K562 (cell line): ENCODE measurements around the gene ATG7. TPM values are rescaled to one million over a fixed set of nuclear protein-coding genes. Genes with fewer than 3 reads are reported as not detected.

Experiments
- ATAC-seq: fragments of 200-7000 bp; cut with Tn5 transposase; 3 replicates; pipeline ENCODE4 v1.9.1; 2020; ENCODE audit warnings: moderate library complexity
- BruUV-seq: library from RNA; stranded (reverse); fragments of 400-500 nt; replicated peaks from 2 replicates; lab custom pipeline; 2021; lab: Mats Ljungman, UMichigan
- CTCF ChIA-PET: fragments of 300-600 bp; formaldehyde crosslinking; extraction: SDS; loops from one replicate; lab custom pipeline; 2021; ENCODE audit warnings: low intra/inter-chr PET ratio; lab: Yijun Ruan, JAX
- POLR2A ChIA-PET: fragments of 300-600, 350-650 bp; sonication (Branson Sonifier 250); formaldehyde crosslinking; extraction: SDS; loops from one replicate; lab custom pipeline; 2021; ENCODE audit warnings: antibody characterized with exemption, inconsistent platforms; lab: Yijun Ruan, JAX
- DNase-seq, 4 experiments: peaks; one replicate each; pipeline versions ENCODE4 v3.0.0 to v3.0.0-alpha.2; 2011 to 2018; ENCODE audit warnings: low spot score in 3 of 4, mixed read lengths in 3 of 4; ENCODE audit errors: extremely low read depth in 1 of 4
- FAIRE-seq: peaks from 2 replicates; lab custom pipeline; 2011; peaks lifted over from hg19 to GRCh38; lab: Jason Lieb, UNC
- H2AFZ ChIP-seq: 2 replicates; pipeline ENCODE4 v1.6.0; 2011; ENCODE audit warnings: low read depth, low read length, control low read depth, inconsistent platforms
- H3K27ac ChIP-seq: fragments of 200-600 bp; 3 replicates; pipeline ENCODE4 v1.8.0; 2011; ENCODE audit warnings: low read depth, mild to moderate bottlenecking, control low read depth, inconsistent platforms, low read length, moderate library complexity, mixed read lengths; ENCODE audit errors: extremely low read depth
- H3K27me3 ChIP-seq, 2 experiments: fragments of 300-600 bp in 1 of 2; 2 replicates in 1 of 2; 3 replicates in 1 of 2; pipeline versions ENCODE4 v1.6.0 to v1.8.0; 2011; ENCODE audit warnings: inconsistent platforms in 2 of 2, low read length in 2 of 2, mild to moderate bottlenecking in 1 of 2, mixed read lengths in 1 of 2, moderate library complexity in 1 of 2; ENCODE audit not compliant: control insufficient read depth in 2 of 2, insufficient read depth in 2 of 2
- H3K36me3 ChIP-seq: fragments of 300-600 bp; 3 replicates; pipeline ENCODE4 v1.8.0; 2011; ENCODE audit warnings: mild to moderate bottlenecking, low read length, inconsistent platforms; ENCODE audit not compliant: control insufficient read depth, insufficient read depth
- H3K4me1 ChIP-seq, 2 experiments: fragments of 200-600 bp in 1 of 2; replicated peaks in 1 of 2; 2 replicates in 1 of 2; 3 replicates in 1 of 2; pipeline versions ENCODE4 v1.5.1 to v1.8.0; 2011; ENCODE audit warnings: inconsistent platforms in 2 of 2, low read length in 2 of 2, mild to moderate bottlenecking in 1 of 2, mixed read lengths in 1 of 2, moderate library complexity in 1 of 2; ENCODE audit not compliant: control insufficient read depth in 2 of 2, insufficient read depth in 2 of 2
- H3K4me2 ChIP-seq: 2 replicates; pipeline ENCODE4 v1.6.1; 2011; ENCODE audit warnings: low read length, control low read depth, inconsistent platforms, mixed read lengths; ENCODE audit not compliant: insufficient read depth
- H3K4me3 ChIP-seq: fragments of 200-600 bp; sonication (generic), shearing (Covaris generic); 2 replicates; pipeline ENCODE4 v1.5.1; 2016; ENCODE audit warnings: control low read depth, inconsistent platforms
- H3K79me2 ChIP-seq: fragments of 200-600 bp; 3 replicates; pipeline ENCODE4 v1.8.0; 2011; ENCODE audit warnings: low read length, inconsistent platforms; ENCODE audit not compliant: control insufficient read depth, insufficient read depth
- H3K9ac ChIP-seq, 2 experiments: 2 replicates each; pipeline versions ENCODE4 v1.6.0 to v1.6.1; 2011; ENCODE audit warnings: low read depth in 2 of 2, low read length in 2 of 2, control low read depth in 1 of 2, inconsistent platforms in 1 of 2, mild to moderate bottlenecking in 1 of 2, mixed read lengths in 1 of 2; ENCODE audit not compliant: insufficient read depth in 1 of 2
- H3K9me1 ChIP-seq: one replicate; pipeline ENCODE4 v1.6.0; 2011; ENCODE audit warnings: inconsistent platforms, mild to moderate bottlenecking, low read length, moderate library complexity; ENCODE audit not compliant: control insufficient read depth, insufficient read depth
- H3K9me3 ChIP-seq: replicated peaks from 2 replicates; pipeline ENCODE4 v1.5.1; 2011; ENCODE audit warnings: low read depth, low read length, inconsistent platforms; ENCODE audit not compliant: control insufficient read depth, insufficient read depth
- H4K20me1 ChIP-seq: replicated peaks from 2 replicates; pipeline ENCODE4 v1.6.1; 2011; ENCODE audit warnings: low read length, inconsistent platforms, mixed read lengths; ENCODE audit not compliant: control insufficient read depth, insufficient read depth
- GTF2B ChIP-seq: IDR thresholded peaks from 2 replicates; pipeline ENCODE4 v1.6.1; 2011; ENCODE audit not compliant: insufficient read length; ENCODE audit errors: extremely low read depth
- POLR2B ChIP-seq: fragments of 450-650 bp; IDR thresholded peaks from 2 replicates; pipeline ENCODE4 v1.6.1; 2018; ENCODE audit warnings: low read depth; ENCODE audit not compliant: partially characterized antibody
- POLR2G ChIP-seq: fragments of 200-400 bp; formaldehyde crosslinking; IDR thresholded peaks from 2 replicates; pipeline ENCODE4 v1.6.1; 2017; ENCODE audit warnings: low read depth, mild to moderate bottlenecking, antibody characterized with exemption, low read length, moderate library complexity
- PURB ChIP-seq: sonication (generic); formaldehyde crosslinking; IDR thresholded peaks from 2 replicates; pipeline ENCODE4 v1.9.0; 2021; ENCODE audit warnings: low read depth, mild to moderate bottlenecking, missing genetic modification reagents
- RBM22 ChIP-seq: fragments of 200-400 bp; formaldehyde crosslinking; IDR thresholded peaks from 2 replicates; pipeline ENCODE4 v1.6.1; 2018; ENCODE audit warnings: low read length, low read depth; ENCODE audit not compliant: poor library complexity, severe bottlenecking
- ZZZ3 ChIP-seq: fragments of 450-650 bp; IDR thresholded peaks from 2 replicates; pipeline ENCODE4 v1.6.1; 2016; ENCODE audit warnings: antibody characterized with exemption, mild to moderate bottlenecking, moderate library complexity
- WGBS: fragments of 100-300 bp; shearing (Covaris generic); methylation state at CpG from one replicate; pipeline ENCODE4 v1.1.6; 2016; ENCODE audit warnings: low coverage, mixed read lengths; ENCODE audit not compliant: insufficient coverage; ENCODE audit errors: missing lambda C conversion rate; 5-methylcytosine and 5-hydroxymethylcytosine counted together
- in situ Hi-C: fragments of 300-500 bp; cut with MboI; formaldehyde crosslinking; loops from 4 replicates; pipeline ENCODE4 v1.15.0; 2018; ENCODE audit warnings: inconsistent platforms, mixed read lengths
- intact Hi-C: fragments of 100-400 bp; cut with micrococcal nuclease; formaldehyde crosslinking; loops from 2 replicates; pipeline ENCODE4 v1.14.2; 2022
- polyA plus RNA-seq, 8 experiments: library from polyadenylated mRNA; depleted of rRNA in 4 of 8; stranded (reverse) in 5 of 8; unstranded in 3 of 8; fragments of >200 nt; fragmentation: Nextera tagmentation in 2 of 8; fragmentation: Illumina TruSeq in 1 of 8; extraction: Ambion mirVana in 2 of 8; extraction: Trizol in 1 of 8; gene quantifications; 2 replicates each; pipeline versions ENCODE4 v1.2.1 to v1.2.3, GENCODE V29; 2011 to 2014; ENCODE audit warnings: inconsistent platforms in 1 of 8, missing spikeins in 1 of 8
- total RNA-seq, 7 experiments: library from RNA; depleted of rRNA in 6 of 7; stranded (reverse); fragments of >200 nt in 6 of 7; fragmentation: Illumina TruSeq in 2 of 7; extraction: Trizol in 2 of 7; gene quantifications; 2 replicates each; pipeline versions ENCODE4 v1.2.1 to v1.2.3, GENCODE V29; 2011 to 2021; ENCODE audit warnings: low replicate concordance in 1 of 7

The ATG7 gene
- total and polyA plus RNA-seq, 9 of the 15 experiments (the other 6 are each of a cell fraction or from before 2014, with no cell fraction given), result 18.3 to 45.3 (median 33.6) TPM

GRCh38 chr3:11555211-11555782, 283.1 kb downstream of the ATG7 start:
- Histone ChIP-seq H2AFZ (no peak overlapping the region), H3K9me3 (no peaks in the 10 kb centered on the region), H3K4me2 (no peak overlapping the region), H3K27me3 (no peaks in the 10 kb centered on the region), H3K9ac (no peak overlapping the region), H3K9me1 (no peaks in the 10 kb centered on the region), H3K36me3 (peaks cover 3% of the 10 kb centered on the region; the same call in 1 of the 3 replicates), H3K4me1 (peaks cover 0 to 8% of the 10 kb centered on the region in 2 experiments; a peak in 1 of 5 replicates), H3K4me3 (no peak overlapping the region), H4K20me1 (no peaks in the 10 kb centered on the region; the same call in 1 of the 2 replicates), H3K27ac (no peak overlapping the region), H3K79me2 (no peaks in the 10 kb centered on the region)
- intact Hi-C loops, result no loop called here
- ChIA-PET POLR2A (interaction anchor here (0.5 to 1.0 kb wide), 4 partner anchors 8 to 46 kb away, joined by 3 to 5 read pairs (median 3); no protein-coding TSS in a partner anchor), CTCF (no interaction called here)
- ATAC-seq, result no peak
- TF ChIP-seq RBM22 (peak; percentile 33), POLR2G (peak; percentile 44; the same call in 1 of the 2 replicates), ZZZ3 (no peak)
- WGBS, result 83% methylated on average over 13 of the region's 13 CpGs
- BruUV-seq, result no TSS peak
- DNase-seq, result no peak
- in situ Hi-C loops, result no loop called here
- no peak for FAIRE-seq

GRCh38 chr3:11555881-11556633, 283.9 kb downstream of the ATG7 start:
- no TSS peak for BruUV-seq
- Histone ChIP-seq H3K79me2 (no peaks in the 10 kb centered on the region), H3K4me2 (no peak overlapping the region), H2AFZ (no peak overlapping the region), H3K27ac (no peak overlapping the region), H3K9ac (no peak overlapping the region), H4K20me1 (no peaks in the 10 kb centered on the region; the same call in 1 of the 2 replicates), H3K9me3 (no peaks in the 10 kb centered on the region), H3K9me1 (no peaks in the 10 kb centered on the region), H3K36me3 (peaks cover 3% of the 10 kb centered on the region; the same call in 1 of the 3 replicates), H3K4me3 (no peak overlapping the region), H3K27me3 (no peaks in the 10 kb centered on the region), H3K4me1 (peaks cover 0 to 12% of the 10 kb centered on the region in 2 experiments; a peak in 1 of 5 replicates)
- intact Hi-C loops (no loop called here), in situ Hi-C loops (no loop called here)
- ATAC-seq (no peak), FAIRE-seq (no peak), DNase-seq (no peak)
- ChIA-PET POLR2A (interaction anchor here (1.2 kb wide), 1 partner anchor 10 kb away, joined by 3 read pairs; no protein-coding TSS in a partner anchor), CTCF (no interaction called here)
- no peak for TF ChIP-seq POLR2B
- TF ChIP-seq PURB (CRISPR knock-in tag), result no peak
- TF ChIP-seq GTF2B, result no peak
- WGBS, result 87% methylated on average over 23 of the region's 23 CpGs
